GM19238 (cell line): Measurements from ENCODE around the gene KRT81.
"Not testable (repeated sequence)": the region's sequence is repeated elsewhere in the genome, so short reads cannot be mapped to it uniquely, and the experiment has no call there.

ENCODE experiments used
- DNase-seq: peaks from one replicate; pipeline ENCODE4 v3.0.0; 2011; ENCODE audit warnings: low spot score; ENCODE audit not compliant: insufficient read length

The KRT81 gene

GRCh38 chr12:52254180-52254964, 37.0 kb downstream of the KRT81 start:
- DNase-seq = no peak

GRCh38 chr12:52253391-52254179, 37.7 kb downstream of the KRT81 start:
- DNase-seq = no peak

- no peak for DNase-seq
Observed at GRCh38 chr12:52252728-52253343, 38.5 kb downstream of the KRT81 start.

- not testable (repeated sequence) for DNase-seq
Observed at GRCh38 chr12:52252175-52252615, 39.1 kb downstream of the KRT81 start.

- no peak for DNase-seq
Observed at GRCh38 chr12:52251367-52252051, 39.8 kb downstream of the KRT81 start.

GRCh38 chr12:52250048-52250990, 41.0 kb downstream of the KRT81 start:
- DNase-seq = no peak

- no peak for DNase-seq
Observed at GRCh38 chr12:52249511-52250047, 41.8 kb downstream of the KRT81 start.

GRCh38 chr12:52248541-52249461, 42.5 kb downstream of the KRT81 start:
- no peak for DNase-seq

- no peak for DNase-seq
Observed at GRCh38 chr12:52247622-52248540, 43.5 kb downstream of the KRT81 start.

GRCh38 chr12:52246720-52247621, 44.4 kb downstream of the KRT81 start:
- DNase-seq = no peak

- DNase-seq = no peak
Observed at GRCh38 chr12:52245962-52246569, 45.3 kb downstream of the KRT81 start.

- DNase-seq = no peak
Observed at GRCh38 chr12:52245259-52245961, 45.9 kb downstream of the KRT81 start.

- peak; percentile 30 for DNase-seq
Observed at GRCh38 chr12:52244615-52244994, 46.7 kb downstream of the KRT81 start.

GRCh38 chr12:52243856-52244614, 47.3 kb downstream of the KRT81 start:
- DNase-seq = peak; percentile 87

GRCh38 chr12:52243259-52243855, 48.0 kb downstream of the KRT81 start:
- no peak for DNase-seq
